ENCODE measurements around the gene FRS2. TPM values are rescaled to one million over a fixed set of nuclear protein-coding genes. Genes with fewer than 3 reads are reported as not detected.

The FRS2 gene
- total and polyA plus RNA-seq, 10 of the 15 experiments (the other 5 are each of a cell fraction or from before 2014, with no cell fraction given), result 1.1 to 13.1 (median 5.9) TPM

- TF ChIP-seq, protein P1, sequence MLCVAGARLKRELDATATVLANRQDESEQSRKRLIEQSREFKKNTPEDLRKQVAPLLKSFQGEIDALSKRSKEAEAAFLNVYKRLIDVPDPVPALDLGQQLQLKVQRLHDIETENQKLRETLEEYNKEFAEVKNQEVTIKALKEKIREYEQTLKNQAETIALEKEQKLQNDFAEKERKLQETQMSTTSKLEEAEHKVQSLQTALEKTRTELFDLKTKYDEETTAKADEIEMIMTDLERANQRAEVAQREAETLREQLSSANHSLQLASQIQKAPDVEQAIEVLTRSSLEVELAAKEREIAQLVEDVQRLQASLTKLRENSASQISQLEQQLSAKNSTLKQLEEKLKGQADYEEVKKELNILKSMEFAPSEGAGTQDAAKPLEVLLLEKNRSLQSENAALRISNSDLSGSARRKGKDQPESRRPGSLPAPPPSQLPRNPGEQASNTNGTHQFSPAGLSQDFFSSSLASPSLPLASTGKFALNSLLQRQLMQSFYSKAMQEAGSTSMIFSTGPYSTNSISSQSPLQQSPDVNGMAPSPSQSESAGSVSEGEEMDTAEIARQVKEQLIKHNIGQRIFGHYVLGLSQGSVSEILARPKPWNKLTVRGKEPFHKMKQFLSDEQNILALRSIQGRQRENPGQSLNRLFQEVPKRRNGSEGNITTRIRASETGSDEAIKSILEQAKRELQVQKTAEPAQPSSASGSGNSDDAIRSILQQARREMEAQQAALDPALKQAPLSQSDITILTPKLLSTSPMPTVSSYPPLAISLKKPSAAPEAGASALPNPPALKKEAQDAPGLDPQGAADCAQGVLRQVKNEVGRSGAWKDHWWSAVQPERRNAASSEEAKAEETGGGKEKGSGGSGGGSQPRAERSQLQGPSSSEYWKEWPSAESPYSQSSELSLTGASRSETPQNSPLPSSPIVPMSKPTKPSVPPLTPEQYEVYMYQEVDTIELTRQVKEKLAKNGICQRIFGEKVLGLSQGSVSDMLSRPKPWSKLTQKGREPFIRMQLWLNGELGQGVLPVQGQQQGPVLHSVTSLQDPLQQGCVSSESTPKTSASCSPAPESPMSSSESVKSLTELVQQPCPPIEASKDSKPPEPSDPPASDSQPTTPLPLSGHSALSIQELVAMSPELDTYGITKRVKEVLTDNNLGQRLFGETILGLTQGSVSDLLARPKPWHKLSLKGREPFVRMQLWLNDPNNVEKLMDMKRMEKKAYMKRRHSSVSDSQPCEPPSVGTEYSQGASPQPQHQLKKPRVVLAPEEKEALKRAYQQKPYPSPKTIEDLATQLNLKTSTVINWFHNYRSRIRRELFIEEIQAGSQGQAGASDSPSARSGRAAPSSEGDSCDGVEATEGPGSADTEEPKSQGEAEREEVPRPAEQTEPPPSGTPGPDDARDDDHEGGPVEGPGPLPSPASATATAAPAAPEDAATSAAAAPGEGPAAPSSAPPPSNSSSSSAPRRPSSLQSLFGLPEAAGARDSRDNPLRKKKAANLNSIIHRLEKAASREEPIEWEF (IDR thresholded peaks at IDR 0.05; ENCODE audit: insufficient replicate concordance, low read depth, low read length), result no peak
- TF ChIP-seq SMAD1 (IDR thresholded peaks at IDR 0.05; ENCODE audit: low read depth, partially characterized antibody) (no peak), DPF2 (IDR thresholded peaks at IDR 0.05) (no peak), NFYA (IDR thresholded peaks at IDR 0.05; ENCODE audit: borderline replicate concordance, low read depth, low read length) (no peak), ZNF274 (IDR thresholded peaks at IDR 0.05; ENCODE audit: insufficient read depth, insufficient read length) (no peak), FOXK2 (IDR thresholded peaks at IDR 0.05) (no peak), NR2C2 (IDR thresholded peaks at IDR 0.05; ENCODE audit: borderline replicate concordance, control insufficient read depth, insufficient read length, low read depth) (no peak), HCFC1 (IDR thresholded peaks at IDR 0.05; ENCODE audit: low read length) (no peak), SUPT20H (IDR thresholded peaks at IDR 0.05; ENCODE audit: borderline replicate concordance, control insufficient read depth, low read depth, low read length) (no peak), FOS (IDR thresholded peaks at IDR 0.05; ENCODE audit: borderline replicate concordance, extremely low read depth, insufficient read length) (no peak)
- TF ChIP-seq, protein P2, sequence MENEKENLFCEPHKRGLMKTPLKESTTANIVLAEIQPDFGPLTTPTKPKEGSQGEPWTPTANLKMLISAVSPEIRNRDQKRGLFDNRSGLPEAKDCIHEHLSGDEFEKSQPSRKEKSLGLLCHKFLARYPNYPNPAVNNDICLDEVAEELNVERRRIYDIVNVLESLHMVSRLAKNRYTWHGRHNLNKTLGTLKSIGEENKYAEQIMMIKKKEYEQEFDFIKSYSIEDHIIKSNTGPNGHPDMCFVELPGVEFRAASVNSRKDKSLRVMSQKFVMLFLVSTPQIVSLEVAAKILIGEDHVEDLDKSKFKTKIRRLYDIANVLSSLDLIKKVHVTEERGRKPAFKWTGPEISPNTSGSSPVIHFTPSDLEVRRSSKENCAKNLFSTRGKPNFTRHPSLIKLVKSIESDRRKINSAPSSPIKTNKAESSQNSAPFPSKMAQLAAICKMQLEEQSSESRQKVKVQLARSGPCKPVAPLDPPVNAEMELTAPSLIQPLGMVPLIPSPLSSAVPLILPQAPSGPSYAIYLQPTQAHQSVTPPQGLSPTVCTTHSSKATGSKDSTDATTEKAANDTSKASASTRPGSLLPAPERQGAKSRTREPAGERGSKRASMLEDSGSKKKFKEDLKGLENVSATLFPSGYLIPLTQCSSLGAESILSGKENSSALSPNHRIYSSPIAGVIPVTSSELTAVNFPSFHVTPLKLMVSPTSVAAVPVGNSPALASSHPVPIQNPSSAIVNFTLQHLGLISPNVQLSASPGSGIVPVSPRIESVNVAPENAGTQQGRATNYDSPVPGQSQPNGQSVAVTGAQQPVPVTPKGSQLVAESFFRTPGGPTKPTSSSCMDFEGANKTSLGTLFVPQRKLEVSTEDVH (IDR thresholded peaks at IDR 0.05; ENCODE audit: low read depth, partially characterized antibody), result no peak
Observed at GRCh38 chr12:69563166-69563762, 93.1 kb downstream of the FRS2 start (continued).

Measured in GM12878 (cell line).